AG04450 (cell line): Measurements from ENCODE around the gene PPP1R13B. TPM values are rescaled to one million over a fixed set of nuclear protein-coding genes. Genes with fewer than 3 reads are reported as not detected.

Experiments used
- CTCF ChIA-PET: fragments of 300-600, 350-600 bp; formaldehyde crosslinking; extraction: SDS; loops from one replicate; lab custom pipeline; 2022; ENCODE audit warnings: antibody characterized with exemption, inconsistent platforms; lab: Charles Lee
- POLR2A ChIA-PET: fragments of 350-600 bp; formaldehyde crosslinking; extraction: SDS; loops from one replicate; lab custom pipeline; 2021; ENCODE audit warnings: antibody characterized with exemption, inconsistent platforms; lab: Yijun Ruan, JAX
- DNase-seq: peaks from one replicate; pipeline ENCODE4 v3.0.0-alpha.2; 2011; ENCODE audit warnings: low read depth, low spot score
- H3K27ac ChIP-seq: one replicate; pipeline ENCODE4 v1.5.1; 2012; ENCODE audit warnings: low read depth, low read length, control low read depth
- H3K27me3 ChIP-seq: one replicate; pipeline ENCODE4 v1.6.0; 2012; ENCODE audit warnings: low read length; ENCODE audit not compliant: control insufficient read depth, insufficient read depth
- H3K4me3 ChIP-seq: 2 replicates; pipeline ENCODE4 v1.5.1; 2011; ENCODE audit warnings: mild to moderate bottlenecking, low read depth, low read length, control low read depth
- H3K9me3 ChIP-seq: 2 replicates; pipeline ENCODE4 v1.5.1; 2012; ENCODE audit warnings: low read length; ENCODE audit not compliant: control insufficient read depth, insufficient read depth
- CTCF ChIP-seq: IDR thresholded peaks from 2 replicates; pipeline ENCODE4 v1.5.1; 2011; ENCODE audit warnings: low read depth, low read length, control low read depth, inconsistent platforms
- polyA plus RNA-seq: library from polyadenylated mRNA; depleted of rRNA; stranded (reverse); fragments of >200 nt; gene quantifications from 2 replicates; pipeline ENCODE4 v1.2.3, GENCODE V29; 2011

Gene PPP1R13B
- polyA plus RNA-seq, 1 experiment, result 0.62 TPM

GRCh38 chr14:103875010-103875409 lies 27.6 kb upstream of the PPP1R13B start:
- no peak for TF ChIP-seq CTCF
- ChIA-PET POLR2A (no interaction called here), CTCF (interaction anchor here (0.5 kb wide), 1 partner anchor 11 kb away, joined by 8 read pairs; no protein-coding TSS in a partner anchor)
- no peak overlapping the region for H3K4me3 ChIP-seq
- H3K9me3 ChIP-seq, result no peaks in the 10 kb centered on the region; the same call in 1 of the 2 replicates
- no peak for DNase-seq
- H3K27ac ChIP-seq, result no peak overlapping the region
- H3K27me3 ChIP-seq, result peaks cover 3% of the 10 kb centered on the region

GRCh38 chr14:103872481-103873113 lies 25.2 kb upstream of the PPP1R13B start:
- TF ChIP-seq CTCF, result no peak
- no peak for DNase-seq
- ChIA-PET CTCF (no interaction called here), POLR2A (no interaction called here)
- no peak overlapping the region for H3K4me3 ChIP-seq
- H3K9me3 ChIP-seq, result no peaks in the 10 kb centered on the region; the same call in 1 of the 2 replicates
- H3K27me3 ChIP-seq, result peaks cover 3% of the 10 kb centered on the region
- no peak overlapping the region for H3K27ac ChIP-seq

GRCh38 chr14:103871596-103872480 lies 24.5 kb upstream of the PPP1R13B start:
- DNase-seq, result no peak
- CTCF ChIA-PET, result no interaction called here
- no peak overlapping the region for H3K4me3 ChIP-seq
- H3K27ac ChIP-seq, result no peak overlapping the region
- POLR2A ChIA-PET, result no interaction called here
- H3K9me3 ChIP-seq, result no peaks in the 10 kb centered on the region; the same call in 1 of the 2 replicates
- H3K27me3 ChIP-seq, result peaks cover 3% of the 10 kb centered on the region
- TF ChIP-seq CTCF, result no peak

- H3K9me3 ChIP-seq, result no peaks in the 10 kb centered on the region; the same call in 1 of the 2 replicates
- no peak overlapping the region for H3K4me3 ChIP-seq
- H3K27ac ChIP-seq, result no peak overlapping the region
- no peak for DNase-seq
- CTCF ChIA-PET, result no interaction called here
- peaks cover 3% of the 10 kb centered on the region for H3K27me3 ChIP-seq
- TF ChIP-seq CTCF, result no peak
- POLR2A ChIA-PET, result interaction anchor here (0.6 to 0.7 kb wide), 2 partner anchors 9 to 45 kb away, joined by 4 read pairs; no protein-coding TSS in a partner anchor
Measured at GRCh38 chr14:103870891-103871595, 23.7 kb upstream of the PPP1R13B start.
